8988T (cell line): Measurements from ENCODE around the gene ATG9A.
"Not testable (repeated sequence)": the region's sequence is repeated elsewhere in the genome, so short reads cannot be mapped to it uniquely, and the experiment has no call there.

Experiments used
- DNase-seq: peaks from one replicate; pipeline ENCODE4 v3.0.0; 2011

The ATG9A gene, protein sequence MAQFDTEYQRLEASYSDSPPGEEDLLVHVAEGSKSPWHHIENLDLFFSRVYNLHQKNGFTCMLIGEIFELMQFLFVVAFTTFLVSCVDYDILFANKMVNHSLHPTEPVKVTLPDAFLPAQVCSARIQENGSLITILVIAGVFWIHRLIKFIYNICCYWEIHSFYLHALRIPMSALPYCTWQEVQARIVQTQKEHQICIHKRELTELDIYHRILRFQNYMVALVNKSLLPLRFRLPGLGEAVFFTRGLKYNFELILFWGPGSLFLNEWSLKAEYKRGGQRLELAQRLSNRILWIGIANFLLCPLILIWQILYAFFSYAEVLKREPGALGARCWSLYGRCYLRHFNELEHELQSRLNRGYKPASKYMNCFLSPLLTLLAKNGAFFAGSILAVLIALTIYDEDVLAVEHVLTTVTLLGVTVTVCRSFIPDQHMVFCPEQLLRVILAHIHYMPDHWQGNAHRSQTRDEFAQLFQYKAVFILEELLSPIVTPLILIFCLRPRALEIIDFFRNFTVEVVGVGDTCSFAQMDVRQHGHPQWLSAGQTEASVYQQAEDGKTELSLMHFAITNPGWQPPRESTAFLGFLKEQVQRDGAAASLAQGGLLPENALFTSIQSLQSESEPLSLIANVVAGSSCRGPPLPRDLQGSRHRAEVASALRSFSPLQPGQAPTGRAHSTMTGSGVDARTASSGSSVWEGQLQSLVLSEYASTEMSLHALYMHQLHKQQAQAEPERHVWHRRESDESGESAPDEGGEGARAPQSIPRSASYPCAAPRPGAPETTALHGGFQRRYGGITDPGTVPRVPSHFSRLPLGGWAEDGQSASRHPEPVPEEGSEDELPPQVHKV

DNA sequence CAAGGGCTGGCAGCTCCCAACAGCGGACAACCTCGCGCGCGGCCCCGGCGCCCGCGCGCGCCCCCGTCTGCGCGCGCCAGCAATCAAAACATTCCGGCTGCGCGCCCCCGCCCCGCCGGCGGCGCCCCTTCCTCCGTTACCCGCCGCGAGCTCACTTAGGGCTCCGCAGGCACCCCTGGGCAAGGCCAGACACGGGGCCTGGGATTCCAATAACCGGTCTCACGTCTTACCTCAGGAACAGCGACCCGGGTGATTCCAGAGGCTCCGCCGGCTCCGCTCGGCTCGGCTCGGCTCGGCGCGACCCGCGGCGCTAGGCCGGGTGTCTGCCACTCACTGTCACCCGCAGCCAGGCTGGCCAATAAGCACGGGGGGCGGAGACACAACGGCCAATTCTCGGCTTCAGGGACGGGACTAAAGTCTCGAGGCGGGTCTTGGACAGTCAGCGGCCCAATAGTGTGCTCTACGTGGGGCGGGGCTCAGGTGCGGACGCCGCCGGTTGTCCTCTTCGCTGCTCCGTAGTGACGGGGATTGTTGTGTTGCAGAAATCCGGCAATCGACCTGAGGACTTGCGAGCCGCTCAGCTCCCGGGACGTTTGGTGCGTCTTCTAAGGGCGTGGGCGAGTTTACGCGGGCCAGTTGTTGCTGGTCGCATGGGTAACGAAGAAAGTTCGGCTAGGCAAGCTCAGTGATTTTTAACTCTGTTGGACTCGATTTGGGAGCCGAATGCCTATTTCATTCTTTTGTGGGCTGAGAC lies at the start of gene ATG9A, which contains the start of gene ANKZF1:
Gene ATG9A, minus strand, starts transcription at position 332 of the 754 bp plus-strand sequence. CDS start 1,612 bp downstream, outside the sequence.
Gene ANKZF1, plus strand, starts transcription at position 502 of the 754 bp plus-strand sequence. CDS start 452 bp downstream, outside the sequence.
- peak; percentile 99 for DNase-seq

DNA sequence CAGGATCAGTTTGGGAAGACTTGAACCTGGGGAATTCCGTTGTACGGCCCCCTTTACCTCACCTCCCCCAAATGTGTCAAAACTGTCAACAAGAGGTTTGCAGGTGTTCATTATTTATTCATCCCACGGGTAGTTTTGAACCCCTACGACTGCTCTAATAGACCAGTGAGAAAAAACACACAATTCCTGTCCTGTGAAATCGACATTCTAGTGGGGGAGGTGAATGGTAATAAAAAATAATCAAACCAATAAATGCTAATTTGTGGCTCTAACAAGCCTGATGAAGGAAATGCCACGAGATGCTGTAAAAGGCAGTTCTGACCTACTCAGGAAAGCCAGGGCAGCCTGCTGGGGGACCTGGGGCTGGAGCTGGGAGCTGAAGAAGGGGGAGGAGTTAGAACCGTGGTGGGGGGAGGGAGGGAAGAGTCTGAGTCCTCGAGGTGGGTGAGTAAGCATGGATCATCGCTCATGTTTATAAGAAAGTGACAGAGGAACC lies 49.3 kb upstream of the ATG9A start:
- peak; percentile 71 for DNase-seq

DNA sequence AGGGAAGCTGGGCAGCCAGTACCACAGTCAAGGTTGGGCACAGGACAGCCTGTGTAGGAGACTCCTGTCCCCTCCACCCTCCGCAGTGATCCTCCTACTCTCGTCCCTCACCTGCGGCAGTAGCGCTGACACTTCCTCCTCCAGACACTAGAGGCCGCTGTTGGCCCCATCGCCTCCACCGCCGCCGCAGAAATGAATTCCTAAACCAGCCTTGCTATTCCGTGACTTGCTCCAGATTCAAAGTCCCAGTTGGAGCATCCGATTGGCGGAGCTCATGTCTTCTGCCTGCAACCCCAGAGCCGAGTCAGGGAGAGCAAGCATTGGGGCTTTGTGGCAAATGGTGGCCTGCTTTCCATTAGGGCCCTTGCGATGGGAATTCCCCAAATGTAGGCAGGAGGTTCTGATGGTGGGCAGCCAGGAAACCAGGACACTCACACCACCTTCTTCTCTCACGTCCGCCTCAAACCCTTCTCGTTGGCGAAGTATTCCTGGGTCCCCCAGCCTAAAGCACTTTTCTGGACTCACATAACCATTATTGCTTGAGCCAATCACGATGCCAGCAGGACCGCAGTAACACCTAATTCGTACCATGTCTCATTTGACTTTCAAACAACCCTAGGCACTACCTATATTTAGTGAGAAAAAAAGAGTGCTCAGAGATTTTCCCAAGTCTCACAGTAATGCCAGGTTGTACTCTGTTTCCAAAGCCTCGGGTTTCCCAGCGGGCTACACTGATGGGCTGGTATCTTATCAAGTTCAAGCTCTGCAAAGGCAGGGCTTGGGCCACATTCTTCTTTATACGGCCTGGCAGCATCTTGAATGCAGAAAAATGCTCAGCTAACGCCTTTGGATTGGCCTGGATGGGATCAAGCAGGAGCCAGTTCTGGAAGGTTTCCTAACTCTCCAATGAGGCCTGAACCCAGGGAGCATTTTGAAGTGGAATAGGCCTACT lies 48.5 kb upstream of the ATG9A start:
- no peak for DNase-seq

DNA sequence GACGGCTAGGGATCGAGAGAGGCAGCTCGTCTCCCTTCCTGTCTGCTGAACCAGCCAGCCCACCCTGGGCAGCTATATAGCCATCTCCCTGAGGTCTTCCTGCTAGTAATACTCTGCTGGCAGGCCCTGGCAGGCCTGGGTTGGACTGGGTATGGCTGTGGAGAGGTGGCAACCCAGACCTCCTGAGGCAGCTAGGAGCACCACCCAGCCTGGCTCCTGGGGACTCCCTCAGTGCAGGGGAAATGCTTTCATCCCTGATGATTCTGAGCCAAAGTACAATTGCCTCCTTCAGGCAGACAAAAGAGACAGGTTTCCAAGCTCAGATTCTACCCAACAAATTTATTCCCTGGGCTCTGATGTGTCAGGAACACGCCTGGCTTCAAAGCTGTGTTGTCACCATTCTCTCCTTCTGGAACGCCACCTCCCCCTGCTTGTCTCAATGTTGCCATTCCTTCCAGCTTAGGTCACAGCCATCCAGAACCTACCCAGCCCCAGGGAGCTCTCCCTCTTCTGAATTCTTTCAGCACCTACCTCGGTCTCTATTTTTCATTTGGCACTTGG lies 45.0 kb upstream of the ATG9A start:
- DNase-seq: peak; percentile 84

DNA sequence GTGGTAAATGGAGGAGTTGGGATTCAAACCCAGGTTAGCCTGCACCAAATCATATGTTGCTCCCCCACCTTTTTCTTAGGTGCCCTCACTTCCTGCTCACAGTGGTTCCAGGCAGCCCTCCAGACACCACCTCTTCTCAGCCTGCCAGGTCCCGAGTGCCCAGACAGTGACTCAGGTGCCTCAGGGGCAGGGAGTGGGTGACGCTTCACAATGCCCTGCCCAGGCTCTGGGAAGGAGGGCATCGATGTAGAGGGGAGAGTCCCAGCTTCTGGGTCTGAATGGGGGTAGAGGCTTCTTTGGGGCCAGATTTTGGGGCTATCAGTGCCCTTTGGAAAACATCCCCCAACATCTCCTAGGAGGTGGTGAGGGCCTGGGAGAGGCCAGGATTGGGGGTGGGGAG lies 44.5 kb upstream of the ATG9A start:
- DNase-seq: no peak

DNA sequence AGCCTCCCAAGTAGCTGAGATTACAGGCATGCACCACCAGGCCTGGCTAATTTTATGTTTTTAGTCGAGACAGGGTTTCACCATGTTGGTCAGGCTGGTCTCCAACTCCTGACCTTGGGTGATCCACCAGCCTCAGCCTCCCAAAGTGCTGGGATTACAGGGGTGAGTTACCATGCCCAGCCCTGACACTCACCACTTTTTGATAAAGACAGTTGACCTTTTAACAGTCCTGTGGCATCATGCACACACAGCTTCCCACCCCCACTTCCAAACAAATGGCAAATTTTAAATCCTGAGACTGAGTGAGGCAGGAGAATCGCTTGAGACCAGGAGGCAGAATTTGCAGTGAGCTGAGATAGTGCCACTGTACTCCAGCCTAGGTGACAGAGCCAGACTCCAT lies 43.6 kb upstream of the ATG9A start:
- no peak for DNase-seq

DNA sequence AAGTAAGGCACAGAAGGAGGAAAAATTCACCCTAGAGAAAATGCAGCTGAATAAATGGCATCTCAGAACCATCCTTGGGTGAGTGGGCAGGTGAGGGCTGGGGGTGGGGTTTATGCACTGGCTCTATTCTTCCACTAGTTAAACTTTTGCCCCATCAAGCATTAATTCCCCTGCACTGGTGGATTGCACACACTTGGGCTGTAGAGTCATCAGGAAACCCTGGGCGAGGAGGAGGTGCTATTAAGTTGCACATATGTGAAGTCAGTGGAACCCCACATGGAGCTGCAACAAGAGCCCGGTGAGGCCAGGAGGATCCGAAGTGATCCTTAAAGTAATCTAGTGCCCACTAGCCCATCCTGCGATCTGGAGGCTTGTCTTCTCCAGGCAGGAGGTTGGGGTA lies 42.9 kb upstream of the ATG9A start:
- DNase-seq: no peak

DNA sequence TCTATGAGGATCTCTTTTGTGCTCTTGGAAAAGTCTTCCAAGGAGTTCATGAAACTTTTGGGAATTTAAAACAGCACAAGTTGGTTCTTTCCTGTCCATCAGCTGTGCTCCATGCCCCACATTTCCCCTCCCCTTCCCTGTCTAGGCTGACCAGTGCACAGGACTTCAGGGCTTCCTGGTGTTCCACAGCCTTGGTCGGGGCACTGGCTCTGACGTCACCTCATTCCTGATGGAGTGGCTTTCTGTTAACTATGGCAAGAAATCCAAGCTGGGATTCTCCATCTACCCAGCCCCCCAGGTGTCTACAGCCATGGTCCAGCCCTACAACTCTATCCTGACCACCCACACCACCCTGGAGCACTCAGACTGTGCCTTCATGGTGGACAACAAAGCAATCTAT lies 41.6 kb upstream of the ATG9A start:
- DNase-seq: no peak

DNA sequence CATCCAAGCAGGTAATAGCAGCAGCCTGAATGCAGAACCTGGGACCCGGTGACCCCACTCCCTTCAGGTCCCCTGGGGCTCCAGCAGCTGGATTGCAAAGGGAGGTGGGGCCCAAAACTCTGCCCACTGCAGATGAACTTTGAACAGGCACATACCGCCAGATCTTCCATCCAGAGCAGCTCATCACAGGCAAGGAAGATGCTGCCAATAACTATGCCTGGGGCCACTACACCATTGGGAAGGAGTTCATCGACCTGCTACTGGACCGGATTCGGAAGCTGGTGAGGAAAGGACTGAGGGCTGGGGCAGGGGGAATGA lies 40.6 kb upstream of the ATG9A start:
- no peak for DNase-seq

DNA sequence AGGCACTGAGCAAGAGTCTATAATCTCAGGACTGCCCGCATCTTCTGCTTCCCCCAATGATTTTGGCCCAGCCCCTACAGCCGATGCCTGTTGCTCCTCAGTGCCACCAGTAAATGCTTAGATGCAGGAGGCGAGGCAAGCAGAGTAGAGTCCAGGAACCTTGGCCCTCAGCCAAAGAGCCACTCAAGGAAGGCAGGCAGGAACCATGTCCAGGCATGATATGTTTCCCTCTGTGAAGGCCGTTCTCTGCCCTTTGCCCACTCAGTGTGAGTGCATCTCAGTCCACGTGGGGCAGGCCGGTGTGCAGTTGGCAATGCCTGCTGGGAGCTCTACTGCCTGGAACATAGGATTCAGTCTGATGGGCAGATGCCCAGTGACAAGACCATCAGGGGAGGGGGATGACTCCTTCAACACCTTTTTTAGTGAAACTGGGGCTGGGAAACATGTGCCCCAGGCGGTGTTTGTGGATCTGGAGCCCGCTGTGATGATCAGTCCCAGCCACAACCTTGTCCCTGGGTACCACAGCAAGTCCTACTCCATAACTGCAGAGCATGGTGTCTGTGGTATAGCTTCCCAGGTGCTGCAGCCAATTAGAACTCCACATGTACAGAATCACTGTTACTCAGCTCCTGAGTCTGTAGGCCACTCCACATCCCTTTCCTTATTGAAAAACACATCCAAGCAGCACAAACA lies 40.1 kb upstream of the ATG9A start:
- no peak for DNase-seq

DNA sequence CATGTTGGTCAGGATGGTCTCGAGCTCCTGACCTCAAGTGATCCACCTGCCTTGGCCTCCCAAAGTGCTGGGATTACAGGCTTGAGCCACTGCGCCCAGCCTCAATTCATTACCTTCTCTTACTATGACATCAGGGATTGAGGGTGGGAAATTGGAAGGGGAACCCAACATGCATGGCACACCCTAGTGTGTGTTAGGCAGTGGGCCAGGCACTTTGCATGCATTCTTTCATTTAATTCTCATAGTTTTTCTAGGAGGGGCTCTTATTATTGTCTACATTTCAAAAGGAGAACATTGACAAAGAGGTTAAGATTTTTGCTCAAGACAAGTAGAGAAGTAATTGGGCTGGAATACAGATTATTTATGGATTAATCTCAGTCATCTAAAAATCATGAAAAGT lies 38.9 kb upstream of the ATG9A start:
- DNase-seq: no peak

DNA sequence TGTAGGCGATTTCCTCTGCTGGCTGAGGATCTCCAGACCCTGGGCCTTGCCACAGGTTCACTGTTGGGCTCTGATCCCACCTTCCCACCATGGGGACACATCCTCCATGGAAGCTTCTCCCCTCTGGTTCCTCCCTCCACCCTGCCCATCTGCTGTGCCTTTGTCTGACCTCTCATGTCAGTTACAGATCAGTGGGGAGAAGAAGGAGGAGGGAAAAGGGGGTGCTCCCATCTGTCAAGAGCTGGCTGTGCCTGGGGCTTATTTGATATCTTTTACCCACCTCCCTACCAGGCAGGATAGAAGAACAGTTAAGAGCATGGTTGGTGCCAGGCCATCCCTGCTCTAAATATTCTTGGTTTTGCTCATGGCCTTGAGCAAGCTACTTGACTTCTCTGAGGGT lies 37.5 kb upstream of the ATG9A start:
- DNase-seq: no peak

DNA sequence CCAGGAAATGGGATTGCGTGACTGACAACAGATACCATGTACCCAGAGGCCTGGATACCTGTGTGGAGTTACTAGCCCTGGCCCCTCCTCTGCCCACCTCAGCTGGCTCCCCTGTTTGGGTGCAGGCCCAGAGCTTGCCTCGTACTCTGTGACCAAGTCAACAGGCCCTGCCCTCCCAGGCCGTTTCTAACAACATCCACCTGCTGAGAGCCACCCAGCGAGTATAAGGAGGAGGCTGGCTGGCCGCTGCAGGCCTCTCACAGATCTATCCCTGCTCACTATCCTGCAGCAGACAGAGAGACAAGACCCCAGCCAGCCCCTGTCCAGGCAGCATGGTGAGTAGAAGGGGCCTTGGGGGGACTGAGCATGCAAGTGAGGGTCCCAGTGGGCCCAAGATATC lies 36.8 kb upstream of the ATG9A start:
- no peak for DNase-seq

DNA sequence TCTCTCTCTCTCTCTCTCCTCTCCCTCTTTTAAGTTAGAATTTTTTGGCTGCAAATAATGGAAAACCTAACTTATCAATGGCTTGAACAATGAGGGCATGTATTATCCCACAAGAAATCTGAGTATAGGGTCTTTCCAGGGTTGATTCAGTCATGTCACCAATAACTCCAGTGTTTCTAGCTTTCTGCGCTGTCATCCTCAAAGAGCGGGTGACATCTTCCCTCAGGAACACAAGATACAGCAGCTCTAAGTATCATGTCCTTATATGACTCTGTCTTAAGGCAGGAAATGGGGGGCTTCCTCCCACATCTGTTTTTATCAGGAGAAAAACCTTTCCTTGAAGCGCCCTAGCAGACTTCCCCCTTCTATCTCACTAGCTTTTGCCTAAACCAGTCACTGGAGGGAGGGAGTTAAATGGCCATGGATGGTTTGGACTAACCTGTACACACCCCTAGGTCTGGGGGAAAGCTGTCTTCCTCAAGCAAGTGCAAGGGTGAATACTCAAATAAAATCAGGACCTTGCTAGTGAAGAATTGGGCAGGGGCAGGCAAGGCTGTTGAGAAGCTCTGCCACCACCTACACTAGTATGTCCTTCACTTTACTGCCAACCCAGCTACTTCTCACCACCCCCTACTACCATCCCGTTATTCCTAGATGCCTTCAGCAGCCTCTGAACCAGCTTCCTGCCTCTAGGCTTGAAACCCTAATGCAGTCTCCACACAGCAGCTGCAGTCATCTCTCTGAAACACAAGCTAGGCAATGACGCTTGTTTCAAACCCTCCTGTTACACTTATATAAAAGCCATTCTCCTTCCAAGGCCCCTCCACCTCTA lies 31.8 kb upstream of the ATG9A start:
- no peak for DNase-seq

DNA sequence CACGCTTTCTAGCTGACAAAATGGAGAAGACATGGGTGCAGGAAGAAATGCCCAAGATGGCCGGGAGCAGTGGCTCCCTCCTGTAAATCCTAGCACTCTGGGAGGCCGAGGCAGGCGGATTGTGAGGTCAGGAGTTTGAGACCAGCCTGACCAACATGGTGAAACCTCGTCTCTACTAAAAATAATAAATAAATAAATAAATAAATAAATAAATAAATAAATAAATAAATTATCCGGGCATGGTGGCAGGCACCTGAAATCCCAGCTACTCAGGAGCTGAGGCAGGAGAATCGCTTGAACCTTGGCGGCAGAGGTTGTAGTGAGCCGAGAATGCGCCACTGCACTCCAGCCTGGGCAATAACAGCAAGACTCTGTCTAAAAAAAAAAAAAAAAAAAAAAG lies 29.5 kb upstream of the ATG9A start:
- DNase-seq: not testable (repeated sequence)

DNA sequence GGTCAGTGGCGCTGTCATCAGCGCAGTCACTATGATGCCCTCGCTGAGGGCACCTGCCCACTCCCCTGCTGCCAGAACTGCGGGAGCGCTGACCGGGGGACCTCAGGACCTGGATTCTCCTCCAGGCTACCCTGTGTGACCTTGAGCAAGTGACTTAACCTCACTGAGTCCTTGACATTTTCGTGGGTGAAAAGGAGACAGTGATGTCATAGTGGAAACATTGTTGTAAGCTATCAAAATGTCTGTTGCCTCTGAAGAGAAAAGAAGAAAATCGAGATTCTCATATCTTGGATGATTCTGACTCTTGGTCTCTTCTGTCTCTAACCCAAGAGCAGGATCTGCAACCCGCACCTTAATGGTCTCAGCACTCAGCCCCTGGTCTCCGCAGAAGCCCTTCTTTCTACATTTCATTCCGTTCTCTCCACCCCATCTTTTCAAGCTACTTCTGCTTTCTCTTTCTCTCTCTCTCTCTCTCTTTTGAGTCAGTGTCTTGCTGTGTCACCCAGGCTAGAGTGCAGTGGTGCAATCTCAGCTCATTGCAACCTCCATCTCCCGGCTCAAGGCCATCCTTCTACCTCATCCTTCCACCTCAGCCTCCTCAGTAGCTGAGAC lies 25.3 kb upstream of the ATG9A start:
- DNase-seq: no peak

DNA sequence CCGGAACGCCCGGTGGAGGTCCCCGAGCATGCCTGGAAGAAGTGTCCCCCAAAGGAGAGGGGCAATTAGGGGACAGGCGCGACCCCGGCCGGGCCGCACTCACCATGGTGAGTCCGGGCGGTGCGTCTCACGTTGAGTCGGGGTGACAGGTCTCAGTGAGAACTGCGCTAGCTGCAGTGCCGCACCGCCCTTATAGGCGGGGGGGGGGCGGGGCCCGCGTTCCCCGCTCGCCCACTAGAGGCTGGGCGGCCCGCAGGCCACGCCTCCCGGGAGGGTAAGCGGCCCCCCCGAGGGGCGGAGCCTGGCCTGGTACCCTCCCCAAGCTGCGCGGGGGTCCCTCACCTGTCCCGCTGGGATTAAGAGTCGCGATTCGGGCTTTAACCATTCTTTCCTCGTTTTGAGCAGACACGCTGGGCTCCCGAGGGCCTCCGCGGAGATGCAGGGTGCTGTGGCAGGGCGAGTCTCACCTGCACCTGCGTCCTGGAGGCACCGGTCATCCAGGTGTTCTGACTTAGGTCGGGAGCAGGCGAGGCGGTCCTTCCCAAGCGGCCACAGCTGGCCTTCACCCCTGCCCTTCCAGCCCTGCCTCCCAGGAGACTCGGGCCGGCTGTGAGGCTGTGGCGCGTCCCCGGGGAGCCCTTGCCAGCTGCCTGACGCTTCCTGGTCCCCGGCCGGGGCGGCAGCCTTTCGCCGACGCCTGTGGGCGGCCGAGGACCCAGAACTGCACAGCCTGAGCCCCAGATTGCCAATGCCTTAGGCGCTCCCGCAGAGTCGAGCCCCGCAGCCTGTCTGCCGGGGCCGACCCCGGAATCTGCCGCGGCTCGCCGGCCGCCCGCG lies 24.5 kb upstream of the ATG9A start, which contains the start of gene TUBA4A:
Gene TUBA4A, minus strand, starts transcription at position 166 of the 837 bp plus-strand sequence. Its CDS starts 60 bp downstream, at position 106.
- DNase-seq: peak; percentile 92
